Ectodermal cell (in vitro differentiated cells): ENCODE data around the gene DGLUCY.
"Not testable (repeated sequence)": the region's sequence is repeated elsewhere in the genome, so short reads cannot be mapped to it uniquely, and the experiment has no call there.

ENCODE experiments used
- H3K27ac ChIP-seq: 2 replicates; pipeline ENCODE4 v1.7.0; 2013; ENCODE audit warnings: mild to moderate bottlenecking, low read depth, low read length; ENCODE audit not compliant: insufficient read depth, poor library complexity, severe bottlenecking
- H3K27me3 ChIP-seq: 2 replicates; pipeline ENCODE4 v1.7.0; 2013; ENCODE audit warnings: mild to moderate bottlenecking, low read length; ENCODE audit not compliant: insufficient read depth, control insufficient read depth, poor library complexity, severe bottlenecking
- H3K36me3 ChIP-seq: one replicate; pipeline ENCODE4 v1.7.0; 2013; ENCODE audit warnings: low read length; ENCODE audit not compliant: control insufficient read depth, insufficient read depth
- H3K4me1 ChIP-seq: one replicate; pipeline ENCODE4 v1.7.0; 2013; ENCODE audit warnings: low read length; ENCODE audit not compliant: control insufficient read depth, insufficient read depth
- H3K4me3 ChIP-seq: 2 replicates; pipeline ENCODE4 v1.7.0; 2013; ENCODE audit warnings: low read depth, low read length, control low read depth; ENCODE audit not compliant: insufficient read depth
- H3K9me3 ChIP-seq: 2 replicates; pipeline ENCODE4 v1.7.0; 2013; ENCODE audit warnings: mild to moderate bottlenecking, low read length, moderate library complexity; ENCODE audit not compliant: control insufficient read depth
- WGBS, 2 experiments: methylation state at CpG; one replicate each; pipeline ENCODE4 v1.1.7; 2013; ENCODE audit warnings: missing lambda C conversion rate in 2 of 2; 5-methylcytosine and 5-hydroxymethylcytosine counted together

Gene DGLUCY

DNA sequence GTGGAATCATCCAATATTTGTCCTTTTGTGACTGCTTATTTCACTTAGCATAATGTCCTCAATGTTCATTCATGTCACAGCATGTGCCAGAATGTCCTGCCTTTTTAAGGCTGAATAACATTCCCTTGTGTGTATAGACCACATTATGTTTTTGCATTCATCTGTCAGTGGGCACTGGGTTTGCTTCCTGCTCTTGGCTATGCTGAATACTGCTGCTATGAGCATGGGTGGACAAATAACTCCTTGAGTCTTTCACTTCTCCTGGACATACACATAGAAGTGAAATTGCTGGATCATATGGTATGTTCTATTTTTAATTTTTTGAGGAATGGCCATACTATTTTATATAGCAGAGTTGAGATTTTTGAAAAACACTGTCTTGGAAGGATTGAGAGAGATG is 83.8 kb downstream of the DGLUCY start:
- no peaks in the 10 kb centered on the region for H3K27me3 ChIP-seq
- no peaks in the 10 kb centered on the region for H3K9me3 ChIP-seq
- no peak overlapping the region for H3K4me3 ChIP-seq
- H3K4me1 ChIP-seq = peaks cover 4% of the 10 kb centered on the region
- H3K27ac ChIP-seq = no peak overlapping the region
- peaks cover 3% of the 10 kb centered on the region for H3K36me3 ChIP-seq

DNA sequence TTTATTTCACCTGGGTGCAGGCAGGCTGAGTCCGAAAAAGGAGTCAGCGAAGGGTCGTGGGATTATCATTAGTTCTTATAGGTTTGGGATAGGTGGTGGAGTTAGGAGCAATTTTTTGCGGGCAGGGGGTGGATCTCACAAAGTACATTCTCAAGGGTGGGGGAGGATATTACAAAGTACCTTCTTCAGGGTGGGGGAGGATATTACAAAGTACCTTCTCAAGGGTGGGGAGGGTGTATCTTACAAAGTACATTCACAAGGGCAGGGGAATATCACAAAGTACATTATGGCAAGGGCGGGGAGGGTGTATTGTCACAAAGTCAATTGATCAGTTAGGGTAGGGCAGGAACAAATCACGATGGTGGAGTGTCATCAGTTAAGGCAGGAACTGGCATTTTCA is 86.9 kb downstream of the DGLUCY start:
- H3K36me3 ChIP-seq, H3K4me3 ChIP-seq, H3K4me1 ChIP-seq, H3K9me3 ChIP-seq, H3K27ac ChIP-seq, H3K27me3 ChIP-seq: not testable (repeated sequence)
- 97% methylated on average over 6 of the region's 6 CpGs for WGBS, 2 experiments

DNA sequence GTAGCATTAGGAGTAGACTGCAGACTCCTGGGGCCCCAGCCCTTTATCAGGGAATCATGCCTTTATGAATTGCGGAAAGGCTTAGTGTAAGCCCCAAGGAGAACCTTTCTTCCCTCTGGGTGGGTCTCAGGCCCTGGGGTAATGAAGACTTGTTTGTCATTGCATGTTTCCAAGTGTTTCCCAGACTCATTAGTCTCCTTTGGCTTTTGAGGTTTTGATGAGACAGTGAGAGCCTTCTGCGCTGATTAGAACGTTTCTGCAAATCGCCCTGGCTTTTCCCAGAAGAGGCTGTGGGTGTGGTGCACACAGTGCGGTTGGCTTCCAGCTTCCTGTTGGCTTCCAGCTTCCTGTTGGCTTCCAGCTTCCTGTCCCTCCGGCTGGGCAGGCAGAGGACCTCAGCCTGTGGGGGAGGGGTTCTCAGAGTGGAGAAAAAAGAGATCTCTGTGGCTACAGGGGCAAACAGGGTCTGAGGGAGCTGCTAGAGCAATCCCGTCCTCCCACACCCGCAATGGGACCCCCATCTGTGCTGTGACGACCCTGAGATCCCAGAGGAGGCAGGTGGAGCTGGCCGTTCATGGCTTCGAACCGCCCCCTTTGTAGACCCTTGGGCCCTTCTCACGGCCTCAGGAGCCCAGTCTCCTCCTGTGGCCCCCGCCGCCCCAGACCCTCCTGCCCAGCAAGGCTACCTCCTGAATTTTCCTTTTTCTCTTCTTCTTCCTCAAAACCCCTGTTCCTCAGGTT is 88.5 kb downstream of the DGLUCY start:
- H3K27ac ChIP-seq = no peak overlapping the region
- H3K27me3 ChIP-seq = no peaks in the 10 kb centered on the region
- peaks cover 5% of the 10 kb centered on the region for H3K4me1 ChIP-seq
- H3K9me3 ChIP-seq = no peaks in the 10 kb centered on the region
- peaks cover 3% of the 10 kb centered on the region for H3K36me3 ChIP-seq
- whole genome bisulfite sequencing, 2 experiments = 86 to 89% methylated on average over 15 of the region's 15 CpGs
- H3K4me3 ChIP-seq = no peak overlapping the region

DNA sequence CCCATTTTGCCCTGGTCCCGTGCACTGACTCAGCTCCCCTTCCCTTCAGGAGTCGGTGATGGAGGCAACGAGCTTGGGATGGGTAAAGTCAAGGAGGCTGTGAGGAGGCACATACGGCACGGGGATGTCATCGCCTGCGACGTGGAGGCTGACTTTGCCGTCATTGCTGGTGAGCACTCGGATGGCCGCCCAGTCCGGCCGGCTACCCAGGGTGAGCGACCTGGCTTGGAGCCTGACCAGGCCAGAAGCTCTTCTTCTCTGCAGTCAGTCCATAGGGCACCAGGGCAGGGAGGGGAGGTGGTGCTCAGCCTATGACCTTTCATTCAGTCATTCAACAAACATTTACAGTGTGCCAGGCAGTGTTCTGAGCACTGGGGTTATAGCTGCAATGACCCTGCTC is 90.8 kb downstream of the DGLUCY start:
- no peak overlapping the region for H3K4me3 ChIP-seq
- no peak overlapping the region for H3K27ac ChIP-seq
- H3K4me1 ChIP-seq = peaks cover 5% of the 10 kb centered on the region
- no peaks in the 10 kb centered on the region for H3K27me3 ChIP-seq
- no peaks in the 10 kb centered on the region for H3K9me3 ChIP-seq
- H3K36me3 ChIP-seq = peaks cover 3% of the 10 kb centered on the region
- WGBS, 2 experiments = 97% methylated on average over 14 of the region's 14 CpGs

DNA sequence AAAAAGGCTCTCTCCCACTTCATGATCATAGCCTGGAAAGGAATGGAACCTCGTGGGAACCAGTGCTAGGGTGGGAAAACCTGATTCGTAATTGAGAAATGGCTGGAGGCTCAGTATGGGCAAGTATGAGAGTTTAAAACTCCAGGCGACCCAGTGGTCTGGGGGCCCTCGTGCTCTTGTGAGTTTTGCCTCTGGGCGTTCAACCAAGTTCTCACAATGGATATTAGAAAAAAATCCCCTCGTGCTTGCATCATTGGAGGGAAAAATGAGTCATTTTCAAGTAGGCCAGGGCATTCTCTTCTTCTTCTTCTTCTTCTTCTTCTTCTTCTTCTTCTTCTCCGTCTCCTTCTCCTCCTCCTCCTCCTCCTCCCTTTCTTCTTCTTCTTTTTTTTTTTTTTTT is 91.6 kb downstream of the DGLUCY start:
- Histone ChIP-seq H3K9me3 (no peaks in the 10 kb centered on the region), H3K4me3 (no peak overlapping the region), H3K27ac (no peak overlapping the region), H3K27me3 (no peaks in the 10 kb centered on the region), H3K4me1 (peaks cover 5% of the 10 kb centered on the region), H3K36me3 (no peaks in the 10 kb centered on the region)
- 92 to 93% methylated on average over 7 of the region's 7 CpGs for WGBS, 2 experiments

DNA sequence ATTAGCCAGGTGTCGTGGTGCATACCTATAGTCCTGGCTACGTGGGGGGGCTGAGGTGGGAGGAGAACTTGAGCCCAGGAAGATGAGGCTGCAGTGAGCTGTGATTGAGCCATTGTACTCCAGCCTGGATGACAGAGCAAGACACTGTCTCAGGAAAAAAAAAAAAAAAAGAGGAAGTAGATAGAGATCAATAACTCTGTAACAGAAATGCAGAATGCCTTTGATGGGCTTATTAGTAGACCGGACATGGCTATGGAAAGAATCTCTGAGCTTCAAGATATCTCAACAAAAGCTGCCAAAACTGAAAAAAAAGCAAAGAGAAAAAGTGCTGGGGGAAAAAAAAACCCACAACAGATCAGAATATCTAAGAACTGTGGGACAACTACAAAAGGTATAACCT is 93.1 kb downstream of the DGLUCY start:
- Histone ChIP-seq H3K27me3 (no peaks in the 10 kb centered on the region), H3K9me3 (no peaks in the 10 kb centered on the region), H3K27ac (no peak overlapping the region), H3K4me3 (no peak overlapping the region), H3K36me3 (no peaks in the 10 kb centered on the region), H3K4me1 (peaks cover 5% of the 10 kb centered on the region)
- WGBS, 2 experiments = 86 to 92% methylated on average over 3 of the region's 3 CpGs

DNA sequence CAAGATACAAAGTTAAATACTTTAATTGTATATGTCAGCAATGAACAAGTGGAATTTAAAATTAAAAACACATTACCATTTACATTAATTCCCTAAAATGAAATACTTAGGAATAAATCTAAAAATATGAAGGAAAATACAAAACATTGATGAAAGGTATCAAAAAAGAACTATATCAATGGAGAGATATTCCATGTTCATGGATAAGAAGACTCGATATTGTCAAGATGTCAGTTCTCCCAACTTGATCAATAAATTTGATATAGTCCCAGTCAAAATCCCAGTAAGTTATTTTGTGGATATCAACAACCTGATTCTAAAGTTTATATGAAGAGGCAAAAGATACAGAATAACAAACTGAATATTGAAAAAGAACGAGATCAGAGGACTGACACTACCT is 97.1 kb downstream of the DGLUCY start:
- H3K27ac ChIP-seq = no peak overlapping the region
- H3K4me3 ChIP-seq = no peak overlapping the region
- no peaks in the 10 kb centered on the region for H3K4me1 ChIP-seq
- no peaks in the 10 kb centered on the region for H3K9me3 ChIP-seq
- no peaks in the 10 kb centered on the region for H3K27me3 ChIP-seq
- WGBS, 2 experiments = 83 to 93% methylated on average over 1 to 2 of the region's 2 CpGs
- H3K36me3 ChIP-seq = no peaks in the 10 kb centered on the region

DNA sequence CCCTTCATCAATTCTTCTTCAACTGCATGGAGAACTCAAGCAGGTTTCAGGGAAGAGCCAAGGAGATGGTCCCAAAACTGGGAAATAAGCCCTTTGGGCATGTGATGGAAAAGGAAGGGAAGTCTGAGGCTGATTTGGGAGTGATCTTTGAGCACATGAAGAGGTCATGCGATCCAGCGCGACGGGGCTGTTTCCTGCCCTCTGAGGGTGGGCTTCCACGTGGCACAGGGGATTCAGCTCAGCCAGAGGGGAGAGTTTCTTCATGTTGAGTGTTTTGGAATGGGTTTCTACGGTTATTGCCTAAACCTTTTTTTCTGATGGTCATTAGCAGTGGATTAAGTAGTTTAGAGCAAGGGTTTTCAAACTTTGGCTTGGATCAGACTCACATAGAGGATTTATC is 100.4 kb downstream of the DGLUCY start:
- WGBS, 2 experiments = 92 to 95% methylated on average over 6 of the region's 6 CpGs
- no peaks in the 10 kb centered on the region for H3K27me3 ChIP-seq
- no peaks in the 10 kb centered on the region for H3K4me1 ChIP-seq
- no peak overlapping the region for H3K27ac ChIP-seq
- no peak overlapping the region for H3K4me3 ChIP-seq
- H3K9me3 ChIP-seq = no peaks in the 10 kb centered on the region
- H3K36me3 ChIP-seq = no peaks in the 10 kb centered on the region

DNA sequence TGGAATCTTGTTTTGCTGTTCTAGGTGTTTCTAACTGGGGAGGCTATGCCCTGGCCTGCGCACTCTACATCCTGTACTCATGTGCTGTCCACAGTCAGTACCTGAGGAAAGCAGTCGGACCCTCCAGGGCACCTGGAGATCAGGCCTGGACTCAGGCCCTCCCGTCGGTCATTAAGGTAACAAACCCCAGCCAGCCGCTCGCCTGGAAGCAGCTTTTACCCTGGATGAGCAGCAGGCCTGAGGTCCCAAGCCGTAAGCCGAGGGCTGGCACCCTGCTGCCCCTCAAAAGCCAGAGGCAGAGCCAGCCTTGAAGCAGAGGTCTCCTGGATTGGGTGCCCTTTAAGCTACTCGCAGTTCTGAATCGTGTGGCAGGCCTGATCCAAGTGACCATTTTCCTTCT is 101.5 kb downstream of the DGLUCY start:
- H3K36me3 ChIP-seq = no peaks in the 10 kb centered on the region
- no peak overlapping the region for H3K4me3 ChIP-seq
- 95% methylated on average over 10 of the region's 10 CpGs for WGBS, 2 experiments
- H3K4me1 ChIP-seq = no peaks in the 10 kb centered on the region
- H3K27ac ChIP-seq = no peak overlapping the region
- no peaks in the 10 kb centered on the region for H3K9me3 ChIP-seq
- H3K27me3 ChIP-seq = no peaks in the 10 kb centered on the region

DNA sequence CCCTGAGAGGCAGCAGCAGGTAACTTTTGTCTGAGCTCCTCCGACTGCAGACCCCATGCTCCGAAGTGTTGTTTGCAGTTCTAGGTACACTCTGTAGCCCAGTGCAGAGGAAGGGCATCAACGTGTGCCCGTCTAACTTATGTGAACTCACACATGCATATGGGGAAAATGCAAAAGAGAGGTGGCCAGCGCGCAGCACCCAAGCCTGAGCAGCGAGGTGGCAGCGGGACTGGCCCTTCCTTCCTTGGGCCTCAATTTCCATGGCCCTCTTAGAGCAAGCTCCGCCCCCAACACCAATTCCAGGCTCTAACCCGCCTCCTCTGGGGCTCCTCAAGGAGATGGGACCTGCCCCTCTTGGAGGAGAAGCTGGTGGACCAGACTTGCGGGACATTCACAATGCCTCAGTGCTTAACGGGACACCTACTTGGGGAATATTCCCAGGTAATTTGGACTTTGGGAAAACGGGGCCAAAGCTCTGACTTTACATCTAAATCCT is 102.9 kb downstream of the DGLUCY start:
- Histone ChIP-seq H3K27me3 (no peaks in the 10 kb centered on the region), H3K9me3 (no peaks in the 10 kb centered on the region), H3K27ac (no peak overlapping the region), H3K36me3 (no peaks in the 10 kb centered on the region), H3K4me1 (no peaks in the 10 kb centered on the region), H3K4me3 (no peak overlapping the region)
- WGBS, 2 experiments = 94 to 97% methylated on average over 13 of the region's 13 CpGs

DNA sequence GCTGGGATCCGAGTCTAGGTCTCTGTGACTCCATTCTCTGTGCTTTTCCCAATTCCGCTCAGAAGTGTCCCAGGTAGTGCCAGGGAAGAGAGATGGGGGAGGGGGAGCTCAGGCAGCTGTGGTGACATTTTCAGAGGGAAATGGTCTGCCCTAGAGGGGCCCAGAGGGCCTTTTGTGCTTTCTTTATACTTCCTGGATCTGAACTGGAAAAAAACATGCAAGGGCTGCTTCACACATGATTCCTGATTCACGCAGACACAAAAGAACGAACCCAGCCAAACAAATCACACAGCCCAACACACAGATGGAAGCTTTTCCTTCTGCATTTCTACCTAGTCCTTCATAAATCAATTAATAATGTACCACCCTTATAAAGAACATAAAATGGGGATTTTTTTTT is 104.1 kb downstream of the DGLUCY start:
- H3K9me3 ChIP-seq = no peaks in the 10 kb centered on the region
- no peak overlapping the region for H3K4me3 ChIP-seq
- WGBS, 2 experiments = 92 to 93% methylated on average over 4 of the region's 4 CpGs
- no peaks in the 10 kb centered on the region for H3K36me3 ChIP-seq
- no peaks in the 10 kb centered on the region for H3K27me3 ChIP-seq
- no peaks in the 10 kb centered on the region for H3K4me1 ChIP-seq
- H3K27ac ChIP-seq = no peak overlapping the region
